HuH-7.5 (cell line): Measurements from ENCODE around the gene RPTOR.
A peak's percentile ranks its signal among the peaks of the same experiment; 100 is the strongest.

Source experiments
- DNase-seq: peaks from one replicate; pipeline ENCODE4 v3.0.0; 2011; ENCODE audit warnings: low spot score

RPTOR gene

GRCh38 chr17:80832888-80833583 lies 288.4 kb downstream of the RPTOR start:
- DNase-seq = peak; percentile 77

- DNase-seq = no peak
These were observed 289.6 kb downstream of the RPTOR start for GRCh38 chr17:80833952-80834892.

- DNase-seq = no peak
These were observed 290.2 kb downstream of the RPTOR start for GRCh38 chr17:80834893-80835275.

DNA sequence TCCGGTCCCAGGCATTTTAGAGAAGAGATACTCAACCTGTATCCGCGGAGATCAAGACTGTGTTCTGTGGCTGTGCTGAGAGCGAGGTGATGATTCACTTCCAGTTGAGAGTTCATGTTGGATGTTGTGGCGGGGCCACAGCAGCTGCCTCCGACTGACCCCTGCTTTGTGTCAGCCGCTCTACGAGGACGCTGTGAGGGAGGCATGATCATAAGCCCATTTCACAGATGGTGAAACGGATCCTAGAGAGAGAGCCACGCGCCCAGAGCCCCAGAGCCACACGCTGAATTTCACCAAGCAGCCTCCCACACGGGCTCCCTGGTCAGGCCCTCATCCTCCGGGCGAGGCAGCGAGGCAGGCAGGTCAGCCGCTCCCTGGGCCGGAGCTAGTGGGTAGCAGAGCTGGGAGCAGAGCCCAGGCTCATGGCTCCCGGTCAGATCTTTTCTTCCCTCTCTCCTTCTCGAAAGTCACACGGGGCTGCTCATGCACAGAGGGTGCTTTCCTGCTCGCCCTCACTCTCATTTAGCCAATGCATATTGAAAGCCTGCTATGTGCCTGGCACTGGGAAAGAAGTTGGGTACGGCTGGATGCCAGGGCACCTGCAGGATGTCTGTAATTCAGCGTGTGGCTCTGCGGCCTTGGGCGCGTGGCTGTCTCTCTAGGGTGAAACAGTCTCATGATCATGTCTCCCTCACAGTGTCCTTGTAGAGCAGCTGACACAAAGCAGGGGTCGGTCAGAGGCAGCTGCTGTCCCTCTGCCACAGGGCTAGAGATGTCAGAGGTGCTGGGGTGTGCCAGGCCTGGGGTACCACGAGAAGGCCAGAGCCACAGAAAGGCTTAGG lies 291.4 kb downstream of the RPTOR start:
- DNase-seq = no peak

GRCh38 chr17:80836658-80836965 lies 292.0 kb downstream of the RPTOR start:
- no peak for DNase-seq

DNA sequence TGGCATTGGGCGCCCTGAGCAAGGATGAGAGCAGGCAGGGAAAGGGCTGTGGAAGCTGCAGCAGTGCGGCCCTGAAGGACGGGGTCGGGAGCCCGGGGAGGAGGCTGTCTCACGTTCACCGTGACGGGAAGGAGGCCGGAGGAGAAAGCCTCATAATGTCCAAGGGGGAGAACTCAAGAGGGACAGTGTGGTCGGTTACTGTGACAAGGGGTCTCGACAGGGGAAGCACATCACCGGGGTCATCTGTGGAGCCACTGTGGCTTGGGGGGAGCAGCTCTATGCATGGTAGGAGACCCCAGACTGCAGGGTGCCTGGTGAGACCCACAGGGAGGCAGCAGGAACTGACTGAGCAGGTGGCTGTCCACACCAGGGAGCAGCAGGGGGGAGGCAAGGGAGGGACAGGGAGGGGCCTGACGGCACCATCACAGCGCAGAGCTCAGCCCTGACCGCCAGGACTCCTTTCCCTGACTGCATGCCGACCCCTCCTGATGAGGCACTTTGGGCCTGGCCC lies 292.4 kb downstream of the RPTOR start:
- no peak for DNase-seq

DNA sequence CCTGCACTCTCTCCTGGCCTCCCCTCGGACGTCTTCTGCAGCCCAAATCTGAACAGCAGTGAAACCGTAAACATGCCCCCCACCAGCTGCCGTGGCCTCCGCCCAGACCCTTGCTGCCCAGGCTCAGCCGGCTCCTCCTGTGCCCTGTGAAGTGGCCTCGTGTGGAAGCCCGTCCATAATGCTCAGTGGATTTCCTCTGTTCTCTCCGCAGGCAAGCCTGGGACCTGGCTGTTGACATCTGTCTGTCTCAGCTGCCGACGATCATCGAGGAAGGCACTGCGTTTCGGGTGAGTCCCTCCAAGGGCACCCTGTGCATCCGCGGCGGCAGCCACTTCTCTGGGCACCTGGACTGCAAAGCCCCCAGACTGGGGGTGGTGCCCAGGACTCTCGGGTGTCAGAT lies 293.1 kb downstream of the RPTOR start:
- DNase-seq = no peak

DNA sequence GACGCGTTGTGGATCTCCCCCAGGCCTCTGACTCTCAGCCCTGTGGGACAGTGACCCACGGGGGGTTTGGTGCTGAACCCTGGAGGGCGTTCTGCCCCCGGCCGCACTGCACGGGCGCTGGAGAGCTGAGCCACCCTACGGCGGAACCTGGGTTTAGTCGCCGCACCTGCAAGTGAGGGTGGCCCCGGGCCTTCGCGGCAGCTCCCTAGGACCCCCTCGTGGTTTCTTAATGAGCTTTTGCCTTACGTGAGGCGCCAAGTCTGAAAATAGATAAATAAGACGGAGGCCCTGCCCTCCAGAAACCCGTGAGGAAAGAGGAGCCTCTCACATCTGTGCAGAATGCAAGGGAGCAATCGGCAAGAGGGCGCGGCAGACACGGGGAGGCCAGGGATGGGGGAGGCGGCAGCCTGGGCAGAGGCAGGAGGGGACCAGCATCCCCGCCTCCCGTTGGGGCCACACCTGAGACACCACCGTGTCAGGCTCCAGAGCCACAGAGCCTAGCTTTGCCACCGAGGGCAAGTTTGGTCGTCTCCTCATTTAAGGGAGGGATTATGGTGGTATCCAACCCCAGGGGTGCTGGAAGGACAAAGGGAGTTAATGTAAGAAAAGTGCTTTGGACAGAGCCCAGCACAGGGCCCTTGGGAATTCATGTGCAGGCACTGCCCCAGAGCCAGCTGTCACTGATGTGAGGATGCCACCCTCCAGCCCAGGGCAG lies 293.8 kb downstream of the RPTOR start:
- no peak for DNase-seq

DNA sequence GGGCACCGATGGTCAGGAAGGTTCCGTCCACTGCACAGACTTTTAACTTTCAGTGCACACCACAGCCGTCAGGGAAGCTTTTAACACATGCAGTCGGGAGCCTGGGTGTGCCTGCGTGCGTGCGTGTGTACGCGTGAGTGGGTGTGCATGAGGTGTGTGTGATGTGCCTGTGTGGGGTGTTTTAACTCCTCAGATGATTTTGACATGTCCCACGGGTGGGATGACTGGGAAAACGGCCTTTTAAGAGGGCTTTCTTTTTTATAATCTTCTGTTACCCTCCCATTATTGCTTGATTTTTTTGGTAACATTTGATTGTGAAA lies 294.3 kb downstream of the RPTOR start:
- DNase-seq = no peak

- no peak for DNase-seq
These were observed 294.9 kb downstream of the RPTOR start for GRCh38 chr17:80839511-80839941.

- no peak for DNase-seq
These were observed 295.3 kb downstream of the RPTOR start for GRCh38 chr17:80839970-80840369.

DNA sequence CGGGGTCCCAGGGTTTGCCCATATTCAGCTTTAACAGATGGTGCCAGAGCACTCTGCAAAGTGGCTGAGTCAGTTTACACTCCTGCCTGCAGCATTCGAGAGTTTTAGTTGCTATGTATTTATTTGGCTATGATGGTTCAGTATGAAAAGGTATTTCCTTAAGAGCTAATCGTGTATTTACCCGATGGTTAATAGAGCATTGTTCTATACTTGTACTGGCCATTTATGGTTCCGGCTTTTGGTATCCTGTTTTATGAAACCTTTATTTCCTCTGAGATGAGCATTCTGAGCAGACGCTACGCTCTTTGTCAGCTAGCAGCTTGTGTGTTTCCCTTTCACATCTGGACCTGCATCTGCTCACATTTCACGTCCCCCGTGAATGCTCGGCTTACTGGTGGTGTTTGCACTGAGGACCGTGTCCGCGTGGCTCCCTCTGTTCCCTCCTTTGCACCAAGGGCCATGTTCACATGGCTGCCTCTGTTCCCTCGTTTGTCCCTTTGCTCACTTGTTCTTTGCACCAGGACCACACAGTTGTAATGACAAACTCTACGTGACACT lies 297.9 kb downstream of the RPTOR start:
- no peak for DNase-seq

GRCh38 chr17:80843741-80844156 lies 299.1 kb downstream of the RPTOR start:
- DNase-seq = no peak

DNA sequence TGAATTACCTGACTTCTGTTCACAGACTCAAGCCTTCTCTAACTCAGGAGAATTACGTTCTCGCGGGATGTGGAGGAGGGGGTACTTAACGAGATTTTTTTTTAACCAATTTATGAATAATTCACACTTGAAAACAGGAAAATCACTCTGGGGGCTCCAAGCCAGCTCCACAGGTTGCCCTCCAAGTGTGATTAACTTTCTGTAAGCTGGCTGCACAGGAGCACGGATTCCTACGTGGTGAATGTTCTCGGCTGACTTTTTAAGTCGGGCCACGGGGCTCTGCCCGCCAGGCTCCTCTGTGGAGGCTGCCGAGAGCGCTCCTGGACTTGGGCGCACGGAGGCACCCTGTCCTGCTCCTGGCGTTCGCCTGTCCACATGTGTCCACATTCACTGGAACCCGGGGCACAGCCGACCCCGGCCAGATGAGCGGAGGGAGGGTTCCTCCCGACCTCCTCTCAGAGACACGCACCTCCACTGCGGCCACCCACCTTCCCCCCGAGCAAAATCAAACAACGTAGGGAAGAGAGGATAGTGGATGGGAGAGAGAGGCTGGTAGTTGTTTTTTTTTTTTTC lies 299.9 kb downstream of the RPTOR start:
- no peak for DNase-seq

DNA sequence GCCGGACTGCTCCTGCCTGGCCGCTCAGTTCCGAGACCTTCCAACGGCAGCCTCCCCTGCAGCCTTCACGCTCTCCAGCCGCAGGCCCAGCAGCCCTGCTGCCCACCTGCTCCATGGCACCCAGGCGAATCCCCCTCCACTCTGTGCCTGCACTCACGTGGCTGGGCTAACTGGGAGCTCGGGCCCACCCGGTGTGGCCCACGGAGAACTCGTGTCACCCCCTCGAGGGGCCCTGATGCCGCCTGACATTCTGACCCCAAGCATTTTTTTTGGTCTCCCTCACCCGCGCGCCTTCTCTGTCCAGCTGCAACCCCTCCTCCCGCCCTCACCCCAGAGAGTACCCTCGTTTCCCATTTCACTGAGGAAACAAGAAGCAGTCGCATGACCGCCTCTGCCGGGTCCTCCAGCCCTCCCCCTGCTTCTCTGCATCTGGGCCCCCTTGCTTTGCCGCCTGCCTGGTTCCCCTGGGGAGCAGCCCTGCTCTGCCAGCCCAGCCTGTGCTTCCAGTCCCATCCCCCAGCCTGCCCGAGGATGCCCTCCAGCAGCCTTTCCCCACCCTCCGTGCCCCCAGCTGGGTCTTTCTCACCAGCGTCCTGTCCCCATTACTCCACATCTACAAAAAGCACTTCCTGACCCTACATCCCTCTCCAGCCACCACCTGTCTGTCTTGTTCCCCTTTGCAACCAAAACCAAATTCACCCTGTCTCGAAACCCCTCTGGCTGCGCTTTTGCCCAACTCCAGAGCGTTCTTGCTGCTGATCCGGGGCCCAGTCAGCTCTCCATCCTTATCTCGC lies 300.6 kb downstream of the RPTOR start:
- no peak for DNase-seq

DNA sequence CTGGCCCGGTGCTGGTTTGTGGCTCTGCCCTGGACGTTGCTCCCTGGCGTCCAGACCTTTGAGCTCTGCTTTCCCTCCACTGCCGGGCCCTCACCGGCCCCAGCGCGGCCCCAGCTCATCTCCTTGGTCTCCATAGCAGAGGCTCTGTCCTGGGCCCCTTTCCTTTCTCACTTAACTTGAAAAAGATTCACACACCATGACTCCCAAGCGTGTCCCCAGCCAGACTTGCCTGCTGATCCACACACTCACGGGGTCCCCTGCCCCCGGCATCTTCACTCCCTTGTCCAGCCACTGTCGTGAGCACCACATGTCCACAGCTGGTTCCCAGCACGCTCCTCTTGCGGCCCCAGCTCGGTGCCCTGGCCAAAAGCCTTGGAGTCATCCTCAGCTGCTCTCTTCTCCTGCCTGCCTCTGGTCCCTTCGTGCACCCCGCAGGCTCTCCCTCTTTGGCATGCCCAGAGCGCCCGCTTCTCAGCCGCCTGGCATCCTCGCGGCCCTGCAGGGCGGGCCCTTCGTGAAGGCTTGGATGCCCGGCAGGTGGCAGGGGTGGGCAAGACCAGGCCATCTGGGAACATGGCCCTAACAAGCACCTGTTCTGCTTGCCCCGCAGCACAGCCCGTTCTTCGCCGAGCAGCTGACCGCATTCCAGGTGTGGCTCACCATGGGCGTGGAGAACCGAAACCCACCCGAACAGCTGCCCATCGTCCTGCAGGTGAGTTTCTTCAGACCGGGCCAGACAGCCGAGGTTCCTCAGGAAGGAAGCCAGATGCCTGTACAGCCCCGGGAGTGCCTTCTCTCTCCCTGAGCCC lies 301.4 kb downstream of the RPTOR start:
- no peak for DNase-seq

DNA sequence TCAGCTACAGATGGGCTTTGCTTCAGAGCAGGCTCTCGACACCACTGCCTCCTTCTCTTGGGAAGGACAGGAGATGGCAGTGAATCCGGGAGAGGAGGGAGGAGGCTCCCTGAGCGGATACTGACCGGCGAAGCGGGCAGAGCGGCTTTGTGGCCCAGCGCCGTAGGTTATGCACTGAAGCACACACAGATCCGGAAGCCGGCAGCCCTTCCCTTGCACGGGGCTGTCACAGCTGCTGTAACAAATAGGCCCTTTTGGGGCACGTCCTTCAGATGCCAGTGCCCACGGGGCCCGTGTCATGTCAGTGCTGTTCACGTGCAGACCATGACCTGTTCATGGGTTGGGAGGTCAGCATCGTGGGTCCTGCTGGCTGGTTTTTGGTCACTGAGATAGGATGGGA lies 302.3 kb downstream of the RPTOR start:
- no peak for DNase-seq

DNA sequence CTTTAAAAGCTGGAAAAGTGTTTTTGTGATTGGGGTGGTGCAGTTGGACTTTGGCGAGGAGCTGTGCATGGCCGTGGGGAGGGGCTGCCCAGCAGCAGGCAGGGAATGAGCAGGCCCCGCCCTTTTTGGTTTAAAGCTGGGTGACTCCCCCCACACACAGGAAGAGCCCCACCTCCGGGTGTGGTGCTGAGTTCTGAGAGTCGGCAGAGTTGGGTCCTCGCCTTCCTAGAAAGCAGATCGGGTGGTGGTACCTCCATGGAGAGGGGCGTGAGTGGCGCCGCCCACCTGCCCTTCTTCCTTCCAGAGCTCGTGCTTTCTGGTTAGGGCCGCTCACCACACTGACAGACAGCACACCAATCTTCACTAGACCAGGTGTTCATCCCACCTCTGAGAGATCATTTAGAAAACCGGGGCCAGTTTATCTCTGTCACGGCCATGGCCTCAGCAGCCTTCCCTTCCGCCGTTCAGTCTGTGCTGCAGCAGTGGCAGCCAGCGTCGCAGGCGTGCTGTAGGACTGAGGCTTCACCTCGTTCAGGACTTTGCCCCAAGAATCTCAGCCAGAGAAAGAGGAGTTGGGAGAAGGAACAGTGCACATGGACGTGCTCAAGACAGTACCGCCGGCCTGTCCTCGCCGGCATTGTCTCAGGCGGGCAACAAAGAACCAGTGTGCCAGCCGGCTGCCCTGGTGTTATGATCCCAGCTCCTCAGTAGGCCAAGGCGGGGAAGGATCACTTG lies 303.0 kb downstream of the RPTOR start:
- DNase-seq = no peak
